Stimulated activated CD8-positive, alpha-beta memory T cell treated with anti-CD3 and anti-CD28 coated beads, Interleukin-7, amount 100 ng/mL, for 48 hours (primary cell): Measurements from ENCODE around the gene FBXL17.

ENCODE experiments used
- DNase-seq, 2 donors: peaks; one replicate each; pipeline ENCODE4 v3.0.0-alpha.2; 2020; ENCODE audit warnings: low read depth in 1 of 2; ENCODE audit errors: extremely low read depth in 1 of 2

Gene FBXL17

GRCh38 chr5:108255468-108255867 is 126.4 kb downstream of the FBXL17 start:
- DNase-seq: no peak

DNA sequence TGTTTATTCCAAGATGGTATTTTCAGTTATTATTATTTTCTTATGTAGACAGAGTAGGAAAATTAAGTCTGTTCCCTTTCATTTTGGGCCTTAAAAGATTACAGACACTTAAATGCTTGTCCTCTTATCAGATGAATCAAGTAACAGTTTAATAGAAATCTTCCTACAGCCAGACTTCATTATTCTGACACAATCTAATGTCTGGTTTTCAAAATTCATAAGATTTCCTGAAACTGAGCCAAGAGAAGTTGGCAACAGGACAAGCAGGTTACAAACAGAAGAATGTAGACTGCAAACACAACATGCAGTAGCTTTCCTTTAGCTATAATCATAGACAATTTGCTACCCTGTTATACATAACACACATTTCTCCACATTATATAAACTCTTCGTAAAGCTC is 130.5 kb downstream of the FBXL17 start:
- DNase-seq: no peak

DNA sequence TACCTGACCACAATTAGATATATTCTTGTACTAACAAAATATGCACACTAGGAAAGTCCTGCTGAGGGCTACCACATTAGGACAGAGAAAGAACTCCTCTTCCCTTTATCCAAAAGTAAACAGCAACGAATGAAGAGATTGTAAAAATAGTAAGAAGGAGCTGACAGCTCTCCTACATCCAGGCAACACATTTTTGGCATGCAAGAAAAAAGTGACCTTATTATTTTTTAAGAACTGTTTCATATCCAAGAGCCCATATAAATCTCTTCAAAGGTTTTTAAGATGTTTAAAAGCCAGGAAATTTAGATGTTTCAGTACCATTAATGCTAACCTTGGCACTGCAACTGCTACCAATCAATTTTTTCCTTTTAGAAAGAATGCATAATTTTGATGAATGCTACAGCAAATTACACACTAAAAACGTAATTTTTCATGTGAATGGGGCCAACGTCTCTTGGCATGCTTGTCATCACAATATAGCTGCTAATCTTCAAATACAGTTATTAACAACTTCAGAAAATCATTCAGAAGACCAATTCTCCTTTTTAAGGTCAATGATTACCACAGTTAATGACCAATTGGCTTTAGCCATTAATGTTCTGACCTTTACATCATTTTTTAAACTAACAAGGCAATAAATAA is 132.0 kb downstream of the FBXL17 start:
- no peak for DNase-seq

- DNase-seq: no peak
These were observed 132.7 kb downstream of the FBXL17 start for GRCh38 chr5:108249095-108249784.

DNA sequence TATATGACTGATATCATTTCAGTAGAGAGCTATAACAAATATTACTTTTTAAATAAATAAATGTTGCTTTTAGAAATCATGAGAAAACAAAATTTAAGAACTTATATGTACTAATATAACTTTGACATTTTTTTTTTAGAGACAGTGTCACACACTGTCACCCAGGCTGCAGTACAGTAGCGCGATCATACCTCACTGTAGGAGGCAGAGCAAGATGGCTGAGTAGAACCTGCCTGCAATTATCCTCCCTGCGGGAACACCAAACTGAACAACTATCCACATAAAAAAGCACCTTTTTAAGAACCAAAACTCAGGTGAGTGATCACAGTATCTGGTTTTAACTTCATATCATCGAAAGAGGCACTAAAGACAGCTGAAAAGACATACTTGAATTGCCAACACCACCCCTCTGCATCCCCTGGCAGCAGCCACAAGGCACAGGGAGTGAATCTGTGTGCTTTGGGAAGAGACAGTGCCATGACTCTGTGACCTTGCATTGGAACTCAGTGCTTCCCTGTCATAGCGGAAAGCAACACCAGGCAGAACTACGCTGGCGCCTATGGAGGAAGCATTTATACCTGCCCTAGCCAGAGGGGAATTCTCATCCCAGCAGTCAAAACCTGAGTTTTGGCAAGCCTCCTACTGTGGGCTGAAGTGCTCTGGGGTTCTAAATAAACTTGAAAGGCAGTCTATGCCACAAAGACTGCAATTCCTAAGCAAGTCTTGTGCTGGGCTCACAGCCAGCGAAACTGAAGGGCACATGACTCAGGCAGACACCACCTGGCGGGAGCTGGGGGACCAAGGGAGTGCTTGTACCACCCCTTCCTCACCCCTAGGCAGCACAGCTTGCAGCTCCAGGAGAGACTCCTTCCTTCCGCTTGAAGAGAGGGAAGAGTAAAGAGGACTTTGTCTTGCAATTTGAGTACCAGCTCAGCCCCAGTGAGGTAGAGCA is 142.7 kb downstream of the FBXL17 start:
- no peak for DNase-seq

DNA sequence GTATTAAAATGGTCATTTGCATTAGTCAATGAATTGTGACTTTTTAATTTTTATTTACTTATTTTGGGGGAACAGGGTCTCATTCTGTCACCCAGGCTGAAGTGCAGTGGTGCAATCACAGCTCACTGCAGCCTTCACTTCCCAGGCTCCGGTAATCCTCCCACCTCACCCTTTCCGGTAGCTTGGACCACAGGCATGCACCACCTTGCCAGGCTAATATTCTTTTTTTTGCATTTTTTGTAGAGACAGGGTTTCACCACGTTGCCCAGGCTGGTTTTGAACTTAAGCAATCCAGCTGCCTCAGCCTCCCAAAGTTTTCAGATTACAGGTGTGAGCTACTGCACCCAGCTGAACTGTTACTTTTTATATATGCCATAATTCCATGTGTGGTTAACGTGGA is 143.4 kb downstream of the FBXL17 start:
- DNase-seq: no peak

GRCh38 chr5:108233617-108234155 is 148.2 kb downstream of the FBXL17 start:
- no peak for DNase-seq

DNA sequence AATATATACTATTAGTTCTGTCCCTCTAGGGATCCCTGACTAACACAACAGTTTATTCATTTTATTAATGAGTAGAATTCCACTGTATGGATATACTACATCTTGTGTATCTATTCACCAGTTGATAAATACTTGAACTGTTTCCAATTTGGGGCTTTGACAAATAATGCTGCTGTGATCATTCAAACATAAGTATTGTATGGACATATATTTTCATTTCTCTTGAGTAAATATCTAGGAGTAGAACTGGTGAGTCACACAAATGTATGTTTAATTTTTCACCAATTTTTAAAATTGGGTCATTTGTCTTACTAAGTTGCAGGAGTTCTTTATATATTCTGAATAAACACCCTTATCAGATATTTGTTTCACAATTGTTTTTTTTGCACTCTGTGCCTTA is 149.1 kb downstream of the FBXL17 start:
- DNase-seq: no peak

DNA sequence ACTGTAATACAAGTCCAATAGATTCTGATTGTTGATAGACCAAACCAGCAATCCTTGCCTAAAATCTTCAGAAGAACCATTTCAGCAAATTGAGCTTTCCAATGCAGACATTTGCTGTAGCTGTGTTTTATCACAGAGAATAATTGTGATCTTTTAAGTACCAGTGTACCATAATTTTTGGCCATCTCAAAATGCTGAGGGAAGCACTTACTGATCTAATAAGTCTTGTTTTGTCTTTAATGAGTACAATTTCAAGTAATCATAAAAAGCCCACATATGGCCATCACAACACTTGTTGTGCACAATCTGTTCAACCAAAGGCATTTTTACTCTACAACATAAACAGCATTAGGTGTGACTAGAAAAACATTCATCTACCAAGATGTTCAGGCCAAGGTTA is 159.9 kb downstream of the FBXL17 start:
- DNase-seq: no peak

- no peak for DNase-seq
These were observed 161.1 kb downstream of the FBXL17 start for GRCh38 chr5:108220834-108221233.

GRCh38 chr5:108216890-108217289 is 165.0 kb downstream of the FBXL17 start:
- DNase-seq: no peak

DNA sequence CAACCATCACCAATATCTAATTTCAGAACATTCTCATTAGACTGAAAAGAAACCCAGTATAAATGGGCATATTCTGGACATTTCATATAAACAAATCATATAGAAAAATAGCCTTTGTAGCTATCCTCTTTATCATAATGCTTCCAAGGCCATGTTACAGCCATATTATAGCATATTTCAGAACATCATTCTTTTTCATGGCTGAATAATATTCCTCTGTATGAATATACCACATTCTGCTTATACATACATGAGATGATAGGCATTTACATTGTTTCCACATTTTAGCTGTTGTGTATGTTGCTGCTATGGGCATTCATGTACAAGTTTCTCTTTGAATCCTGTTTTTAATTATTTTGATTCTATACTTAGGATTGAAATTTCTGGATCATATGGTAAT is 167.0 kb downstream of the FBXL17 start:
- DNase-seq: no peak

DNA sequence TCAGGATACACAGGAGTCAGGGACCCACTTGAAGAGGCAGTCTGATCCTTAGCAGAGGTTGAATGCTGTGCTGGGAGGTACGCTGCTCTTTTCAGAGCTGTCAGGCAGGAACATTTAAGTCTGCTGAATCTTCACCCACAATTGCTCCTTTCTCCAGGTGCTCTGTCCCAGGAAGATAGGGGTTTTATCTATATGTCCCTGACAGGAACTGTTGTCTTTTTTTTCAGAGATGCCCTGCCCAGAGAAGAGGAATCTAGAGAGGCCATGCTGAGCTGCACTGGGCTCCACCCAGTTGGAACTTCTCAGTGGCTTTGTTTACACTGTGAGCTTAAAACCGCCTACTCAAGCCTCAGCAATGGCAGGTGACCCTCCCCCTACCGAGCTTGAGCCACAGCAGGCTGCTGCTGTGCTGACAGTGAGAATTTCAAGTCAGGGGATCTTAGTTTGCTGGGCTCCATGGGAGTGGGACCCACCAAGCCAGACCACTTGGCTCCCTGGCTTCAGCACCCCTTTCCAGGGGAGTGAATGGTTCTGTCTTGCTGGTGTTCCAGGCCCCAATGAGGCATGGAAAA is 169.0 kb downstream of the FBXL17 start:
- no peak for DNase-seq

- no peak for DNase-seq
These were observed 175.2 kb downstream of the FBXL17 start for GRCh38 chr5:108206707-108207106.

- DNase-seq: no peak
These were observed 180.2 kb downstream of the FBXL17 start for GRCh38 chr5:108201721-108202120.

DNA sequence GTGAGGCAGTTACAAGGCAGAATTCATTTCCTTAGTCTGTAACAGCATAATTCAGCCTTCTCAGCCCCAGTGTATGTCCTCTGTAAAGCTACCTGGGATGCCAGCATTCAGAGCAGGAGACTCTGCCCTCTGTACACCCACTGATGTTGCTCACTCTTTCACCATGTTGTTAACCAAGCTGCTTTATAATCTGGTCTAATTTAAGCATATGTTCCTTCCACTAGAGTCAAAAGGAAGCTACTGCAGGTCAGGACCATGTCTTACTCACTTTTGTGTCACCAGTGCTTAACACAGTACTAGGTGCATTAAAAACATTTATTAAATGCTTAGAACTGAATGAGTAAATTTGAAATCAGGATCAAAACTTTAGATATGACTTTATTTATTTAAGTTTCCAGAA is 185.6 kb downstream of the FBXL17 start:
- no peak for DNase-seq

GRCh38 chr5:108193021-108193795 is 188.7 kb downstream of the FBXL17 start:
- no peak for DNase-seq

- no peak for DNase-seq
These were observed 197.0 kb downstream of the FBXL17 start for GRCh38 chr5:108184940-108185339.

DNA sequence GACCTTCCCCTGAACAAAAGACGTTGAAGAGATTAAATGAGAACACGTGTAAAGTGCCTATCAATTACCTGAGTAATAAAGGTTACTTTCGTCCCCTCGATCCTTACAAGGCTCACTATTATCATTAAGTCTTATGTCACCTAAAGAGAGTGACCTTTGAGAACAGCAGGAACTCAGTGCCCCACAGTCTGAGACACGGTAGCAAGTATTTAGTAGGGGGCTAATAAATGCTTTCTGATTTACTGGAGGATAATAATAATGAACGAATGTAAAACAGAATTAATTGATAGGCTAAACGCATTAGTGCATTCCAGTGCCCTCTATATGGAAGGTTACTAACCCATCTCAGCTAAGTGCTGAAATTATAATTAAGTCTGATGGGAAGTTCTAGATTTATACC is 199.9 kb downstream of the FBXL17 start:
- no peak for DNase-seq

DNA sequence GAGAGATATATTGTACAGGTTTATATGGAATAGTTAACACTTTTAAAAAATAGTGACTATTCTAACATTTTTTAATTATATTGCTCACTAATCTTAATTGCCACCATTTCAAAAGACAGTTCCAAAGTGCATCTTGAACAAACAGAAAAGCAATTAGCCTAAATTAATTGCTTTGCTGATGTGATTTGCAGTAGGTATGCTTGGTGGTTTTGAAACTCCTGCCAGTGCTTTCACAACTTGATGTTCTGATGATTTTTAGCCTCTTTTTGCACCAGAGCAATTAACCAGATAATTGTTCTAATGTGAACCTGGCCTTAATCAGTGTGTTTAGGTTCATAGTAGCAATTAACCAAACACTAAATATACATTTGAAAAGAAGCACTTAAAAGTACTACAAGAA is 207.6 kb downstream of the FBXL17 start:
- no peak for DNase-seq
